GM12873 (cell line): Measurements from ENCODE around the gene DCD.

Experiments
- TF ChIP-seq, protein P1 (sequence below): IDR thresholded peaks from 2 replicates; pipeline ENCODE4 v1.5.1; 2012; ENCODE audit warnings: low read depth, mild to moderate bottlenecking, moderate library complexity, low read length, control low read depth; ENCODE audit not compliant: insufficient read depth; ENCODE audit errors: missing control alignments

Gene DCD

GRCh38 chr12:54595471-54595870 is 52.7 kb downstream of the DCD start:
- TF ChIP-seq, protein P1, sequence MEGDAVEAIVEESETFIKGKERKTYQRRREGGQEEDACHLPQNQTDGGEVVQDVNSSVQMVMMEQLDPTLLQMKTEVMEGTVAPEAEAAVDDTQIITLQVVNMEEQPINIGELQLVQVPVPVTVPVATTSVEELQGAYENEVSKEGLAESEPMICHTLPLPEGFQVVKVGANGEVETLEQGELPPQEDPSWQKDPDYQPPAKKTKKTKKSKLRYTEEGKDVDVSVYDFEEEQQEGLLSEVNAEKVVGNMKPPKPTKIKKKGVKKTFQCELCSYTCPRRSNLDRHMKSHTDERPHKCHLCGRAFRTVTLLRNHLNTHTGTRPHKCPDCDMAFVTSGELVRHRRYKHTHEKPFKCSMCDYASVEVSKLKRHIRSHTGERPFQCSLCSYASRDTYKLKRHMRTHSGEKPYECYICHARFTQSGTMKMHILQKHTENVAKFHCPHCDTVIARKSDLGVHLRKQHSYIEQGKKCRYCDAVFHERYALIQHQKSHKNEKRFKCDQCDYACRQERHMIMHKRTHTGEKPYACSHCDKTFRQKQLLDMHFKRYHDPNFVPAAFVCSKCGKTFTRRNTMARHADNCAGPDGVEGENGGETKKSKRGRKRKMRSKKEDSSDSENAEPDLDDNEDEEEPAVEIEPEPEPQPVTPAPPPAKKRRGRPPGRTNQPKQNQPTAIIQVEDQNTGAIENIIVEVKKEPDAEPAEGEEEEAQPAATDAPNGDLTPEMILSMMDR: no peak
